ENCODE measurements around the gene LTN1. TPM values are rescaled to one million over a fixed set of nuclear protein-coding genes. Genes with fewer than 3 reads are reported as not detected.

LTN1 gene
- total RNA-seq: 27.0 and 29.2 TPM in 2 replicates
- long read RNA-seq, partial matches to known transcripts: 150 of 172 reads
- long read RNA-seq, other reads (novel, unspliced or antisense): 22 of 172 reads

DNA sequence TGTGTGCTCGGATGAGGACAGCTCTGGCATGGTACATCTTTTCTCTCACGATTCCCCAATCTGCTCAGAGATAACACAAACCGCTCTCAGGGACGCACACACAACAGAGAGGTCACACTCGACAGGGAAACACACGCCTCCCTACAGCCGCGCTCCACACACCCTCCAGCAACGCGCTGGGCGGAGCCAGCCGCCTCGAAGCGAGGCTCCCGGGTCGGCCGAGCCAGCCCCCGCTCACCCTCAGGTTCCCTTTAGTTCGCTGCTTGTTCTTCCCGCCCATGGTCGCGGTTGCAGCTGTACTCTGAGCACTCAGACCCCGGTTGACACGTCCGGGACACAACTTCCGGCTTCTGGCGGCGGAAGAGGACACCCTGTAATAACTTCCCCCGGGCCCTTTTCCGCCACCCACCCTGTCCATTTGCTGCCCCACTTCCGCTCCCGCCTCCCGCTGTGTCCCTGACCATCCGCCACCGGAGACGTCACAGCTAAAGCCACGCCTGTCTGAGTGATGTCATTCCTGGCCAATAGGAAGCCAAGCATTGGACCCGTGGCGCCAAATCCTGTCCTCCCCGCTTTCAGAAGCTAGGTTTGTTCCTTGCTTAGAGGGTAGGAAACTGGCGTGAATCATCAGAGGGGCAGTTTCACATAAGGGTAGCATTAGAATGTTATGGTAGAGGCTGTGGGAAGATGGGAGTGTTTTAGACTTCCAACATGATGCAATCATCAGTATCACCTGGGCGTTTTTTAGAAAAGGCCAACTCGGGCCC is at the start of gene LTN1:
Gene LTN1 (minus strand): TSS at position 352 of the 767 bp plus-strand sequence. CDS start 72 bp downstream, at position 280.
- Mint-ChIP-seq H3K27me3 (no peaks in the 10 kb centered on the region), H3K9me3 (ENCODE audit: low read depth) (no peaks in the 10 kb centered on the region), H3K36me3 (ENCODE audit: insufficient read depth) (no peaks in the 10 kb centered on the region), H3K4me1 (ENCODE audit: low read depth) (peaks cover 10% of the 10 kb centered on the region), H3K27ac (peak within 1 kb of the TSS; percentile 96), H3K4me3 (ENCODE audit: low read depth) (peak within 1 kb of the TSS; percentile 92)
- TF ChIP-seq, protein P1, sequence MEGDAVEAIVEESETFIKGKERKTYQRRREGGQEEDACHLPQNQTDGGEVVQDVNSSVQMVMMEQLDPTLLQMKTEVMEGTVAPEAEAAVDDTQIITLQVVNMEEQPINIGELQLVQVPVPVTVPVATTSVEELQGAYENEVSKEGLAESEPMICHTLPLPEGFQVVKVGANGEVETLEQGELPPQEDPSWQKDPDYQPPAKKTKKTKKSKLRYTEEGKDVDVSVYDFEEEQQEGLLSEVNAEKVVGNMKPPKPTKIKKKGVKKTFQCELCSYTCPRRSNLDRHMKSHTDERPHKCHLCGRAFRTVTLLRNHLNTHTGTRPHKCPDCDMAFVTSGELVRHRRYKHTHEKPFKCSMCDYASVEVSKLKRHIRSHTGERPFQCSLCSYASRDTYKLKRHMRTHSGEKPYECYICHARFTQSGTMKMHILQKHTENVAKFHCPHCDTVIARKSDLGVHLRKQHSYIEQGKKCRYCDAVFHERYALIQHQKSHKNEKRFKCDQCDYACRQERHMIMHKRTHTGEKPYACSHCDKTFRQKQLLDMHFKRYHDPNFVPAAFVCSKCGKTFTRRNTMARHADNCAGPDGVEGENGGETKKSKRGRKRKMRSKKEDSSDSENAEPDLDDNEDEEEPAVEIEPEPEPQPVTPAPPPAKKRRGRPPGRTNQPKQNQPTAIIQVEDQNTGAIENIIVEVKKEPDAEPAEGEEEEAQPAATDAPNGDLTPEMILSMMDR (IDR thresholded peaks at IDR 0.05; ENCODE audit: unreplicated experiment): no peak
- DNase-seq (ENCODE audit: low spot score, unreplicated experiment): peak; percentile 94

DNA sequence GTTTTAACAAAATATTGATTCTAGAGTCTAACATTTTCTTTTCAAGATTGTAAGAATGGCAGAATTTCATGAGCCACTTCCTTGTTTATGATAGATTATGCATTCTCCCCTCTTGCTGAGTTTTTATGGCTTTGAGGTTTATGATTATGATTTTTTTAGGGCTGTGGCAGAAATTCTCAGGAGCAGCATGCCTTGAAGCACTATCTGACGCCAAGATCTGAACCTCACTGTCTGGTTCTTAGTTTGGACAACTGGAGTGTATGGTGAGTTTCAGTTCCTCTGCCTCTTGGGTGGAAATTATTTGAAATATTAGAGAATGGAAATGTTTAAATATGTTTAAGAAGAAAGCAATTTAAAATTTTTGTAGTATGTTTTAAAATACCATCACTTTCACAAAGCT is 42.0 kb upstream of the LTN1 start:
- Mint-ChIP-seq H3K4me3 (ENCODE audit: low read depth) (no peak overlapping the region), H3K27ac (no peak overlapping the region)

GRCh38 chr21:29033871-29034270 is 41.2 kb upstream of the LTN1 start:
- no peaks in the 10 kb centered on the region for H3K9me3 Mint-ChIP-seq (ENCODE audit: low read depth)
- H3K4me1 Mint-ChIP-seq (ENCODE audit: low read depth): no peaks in the 10 kb centered on the region
- peaks cover 28% of the 10 kb centered on the region for H3K36me3 Mint-ChIP-seq (ENCODE audit: insufficient read depth)
- TF ChIP-seq, protein P1 (IDR thresholded peaks at IDR 0.05; ENCODE audit: unreplicated experiment): no peak
- H3K27ac Mint-ChIP-seq: peak overlapping the region; percentile 70
- no peaks in the 10 kb centered on the region for H3K27me3 Mint-ChIP-seq
- no peak for DNase-seq (ENCODE audit: low spot score, unreplicated experiment)
- H3K4me3 Mint-ChIP-seq (ENCODE audit: low read depth): no peak overlapping the region

More for the DNA sequence above, 42.0 kb upstream of the LTN1 start:
- H3K36me3 Mint-ChIP-seq (ENCODE audit: insufficient read depth): peaks cover 28% of the 10 kb centered on the region
- no peaks in the 10 kb centered on the region for H3K9me3 Mint-ChIP-seq (ENCODE audit: low read depth)
- TF ChIP-seq, protein P1 (IDR thresholded peaks at IDR 0.05; ENCODE audit: unreplicated experiment): no peak
- no peaks in the 10 kb centered on the region for H3K4me1 Mint-ChIP-seq (ENCODE audit: low read depth)
- DNase-seq (ENCODE audit: low spot score, unreplicated experiment): no peak
- H3K27me3 Mint-ChIP-seq: no peaks in the 10 kb centered on the region

DNA sequence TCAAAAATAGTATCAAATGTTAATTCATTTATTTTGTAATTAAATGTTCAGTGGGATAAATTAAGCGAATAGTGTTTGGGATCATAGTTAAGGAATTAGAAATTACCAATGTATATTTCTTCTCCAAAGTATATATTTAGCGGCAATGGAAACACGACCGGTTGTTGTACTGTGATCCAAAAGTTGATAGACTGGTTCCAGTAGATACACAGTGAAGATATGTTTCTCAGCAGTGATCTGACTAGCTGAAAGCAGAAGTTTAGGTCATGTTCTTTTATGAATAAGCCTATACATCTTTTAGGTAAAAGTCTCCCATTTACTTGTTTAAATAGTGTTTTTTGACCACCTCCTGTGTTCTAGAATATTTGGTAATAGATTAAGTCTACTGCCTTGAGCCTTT is 40.6 kb upstream of the LTN1 start:
- no peak for DNase-seq (ENCODE audit: low spot score, unreplicated experiment)
- Mint-ChIP-seq H3K27me3 (no peaks in the 10 kb centered on the region), H3K27ac (no peak overlapping the region), H3K4me1 (ENCODE audit: low read depth) (no peaks in the 10 kb centered on the region), H3K4me3 (ENCODE audit: low read depth) (no peak overlapping the region), H3K36me3 (ENCODE audit: insufficient read depth) (peaks cover 28% of the 10 kb centered on the region), H3K9me3 (ENCODE audit: low read depth) (no peaks in the 10 kb centered on the region)
- TF ChIP-seq, protein P1 (IDR thresholded peaks at IDR 0.05; ENCODE audit: unreplicated experiment): no peak

- Mint-ChIP-seq H3K4me1 (ENCODE audit: low read depth) (peaks cover 5% of the 10 kb centered on the region), H3K4me3 (ENCODE audit: low read depth) (no peak overlapping the region), H3K27ac (no peak overlapping the region)
These were observed 38.2 kb upstream of the LTN1 start for GRCh38 chr21:29030909-29031308.

More at GRCh38 chr21:29030909-29031308, 38.2 kb upstream of the LTN1 start:
- peaks cover 17% of the 10 kb centered on the region for H3K36me3 Mint-ChIP-seq (ENCODE audit: insufficient read depth)
- H3K9me3 Mint-ChIP-seq (ENCODE audit: low read depth): no peaks in the 10 kb centered on the region
- TF ChIP-seq, protein P1 (IDR thresholded peaks at IDR 0.05; ENCODE audit: unreplicated experiment): no peak
- no peaks in the 10 kb centered on the region for H3K27me3 Mint-ChIP-seq
- no peak for DNase-seq (ENCODE audit: low spot score, unreplicated experiment)
